WTC11 (cell line): ENCODE data around the gene LANCL2. TPM values are rescaled to one million over a fixed set of nuclear protein-coding genes. Genes with fewer than 3 reads are reported as not detected.

Experiments used
- ATAC-seq: fragments of 200-7000 bp; cut with Tn5 transposase; 2 replicates; pipeline ENCODE4 v1.10.0; 2021; ENCODE audit warnings: mild to moderate bottlenecking, moderate library complexity
- CTCF ChIA-PET: fragments of 300-600 bp; sonication (Branson Sonifier 250); formaldehyde crosslinking; loops from one replicate; lab custom pipeline; 2021; ENCODE audit warnings: antibody characterized with exemption; lab: Charles Lee
- POLR2A ChIA-PET: fragments of 350-600 bp; sonication (Branson Sonifier 250); formaldehyde crosslinking; loops from one replicate; lab custom pipeline; 2021; ENCODE audit warnings: antibody characterized with exemption; lab: Charles Lee
- DNase-seq: peaks from one replicate; pipeline ENCODE4 v3.0.0; 2021; ENCODE audit warnings: low spot score
- H3K27ac Mint-ChIP-seq: 2 replicates; pipeline ENCODE4 v1.8.0; 2021; ENCODE audit warnings: mixed read lengths
- H3K27me3 Mint-ChIP-seq: 2 replicates; pipeline ENCODE4 v1.8.0; 2021; ENCODE audit warnings: low read depth, mild to moderate bottlenecking, moderate library complexity, mixed read lengths
- H3K36me3 Mint-ChIP-seq: 2 replicates; pipeline ENCODE4 v1.8.0; 2021; ENCODE audit warnings: mixed read lengths
- H3K4me1 Mint-ChIP-seq: 2 replicates; pipeline ENCODE4 v1.8.0; 2022; ENCODE audit warnings: mixed read lengths
- H3K4me3 Mint-ChIP-seq: 2 replicates; pipeline ENCODE4 v1.8.0; 2021; ENCODE audit warnings: mild to moderate bottlenecking, moderate library complexity, mixed read lengths
- H3K9me3 Mint-ChIP-seq: 2 replicates; pipeline ENCODE4 v1.8.0; 2021; ENCODE audit warnings: mixed read lengths
- AR ChIP-seq: fragments of 250-450 bp; sonication (Bioruptor Pico); IDR thresholded peaks from 2 replicates; pipeline ENCODE4 v1.9.0; 2021; ENCODE audit warnings: mild to moderate bottlenecking
- ARID4B ChIP-seq: sonication (generic); formaldehyde crosslinking; IDR thresholded peaks from 2 replicates; pipeline ENCODE4 v1.8.0; 2023; ENCODE audit warnings: missing genetic modification reagents, mild to moderate bottlenecking, borderline replicate concordance
- E2F4 ChIP-seq: sonication (generic); formaldehyde crosslinking; IDR thresholded peaks from 2 replicates; pipeline ENCODE4 v1.8.1; 2022; ENCODE audit warnings: low read depth, mild to moderate bottlenecking, moderate library complexity, missing genetic modification reagents, borderline replicate concordance
- EMX1 ChIP-seq: fragments of 250-450 bp; sonication (Bioruptor Pico); IDR thresholded peaks from 2 replicates; pipeline ENCODE4 v1.8.0; 2021; ENCODE audit warnings: mild to moderate bottlenecking
- FOXJ3 ChIP-seq: sonication (generic); formaldehyde crosslinking; IDR thresholded peaks from 2 replicates; pipeline ENCODE4 v1.9.0; 2021; ENCODE audit warnings: missing genetic modification reagents, mild to moderate bottlenecking, borderline replicate concordance
- GABPB1 ChIP-seq: sonication (generic); formaldehyde crosslinking; IDR thresholded peaks from 2 replicates; pipeline ENCODE4 v1.8.1; 2023; ENCODE audit warnings: mild to moderate bottlenecking, missing genetic modification reagents
- MXD4 ChIP-seq: fragments of 250-450 bp; sonication (Bioruptor Pico); IDR thresholded peaks from 2 replicates; pipeline ENCODE4 v1.8.0; 2021; ENCODE audit warnings: mild to moderate bottlenecking, moderate library complexity, borderline replicate concordance
- NFATC4 ChIP-seq: fragments of 250-450 bp; sonication (Bioruptor Pico); IDR thresholded peaks from 2 replicates; pipeline ENCODE4 v1.9.0; 2021; ENCODE audit warnings: mild to moderate bottlenecking
- NFE2L1 ChIP-seq: sonication (generic); formaldehyde crosslinking; IDR thresholded peaks from 2 replicates; pipeline ENCODE4 v1.8.1; 2023; ENCODE audit warnings: missing genetic modification reagents
- NFYB ChIP-seq: sonication (generic); formaldehyde crosslinking; conservative IDR thresholded peaks from 2 replicates; pipeline ENCODE4 v1.8.0; 2022; ENCODE audit warnings: low read depth, missing genetic modification reagents
- NR1H2 ChIP-seq: sonication (generic); formaldehyde crosslinking; IDR thresholded peaks from 2 replicates; pipeline ENCODE4 v1.9.0; 2021; ENCODE audit warnings: mild to moderate bottlenecking, moderate library complexity, missing genetic modification reagents
- NR3C1 ChIP-seq: sonication (generic); formaldehyde crosslinking; conservative IDR thresholded peaks from 2 replicates; pipeline ENCODE4 v1.8.1; 2023; ENCODE audit warnings: low read depth, mild to moderate bottlenecking, missing genetic modification reagents
- ZNF138 ChIP-seq: sonication (generic); formaldehyde crosslinking; conservative IDR thresholded peaks from 2 replicates; pipeline ENCODE4 v1.8.1; 2022; ENCODE audit warnings: mild to moderate bottlenecking, moderate library complexity, missing genetic modification reagents
- ZNF219 ChIP-seq: sonication (generic); formaldehyde crosslinking; IDR thresholded peaks from 2 replicates; pipeline ENCODE4 v1.8.0; 2023; ENCODE audit warnings: missing genetic modification reagents, mild to moderate bottlenecking, borderline replicate concordance
- ZNF423 ChIP-seq: fragments of 250-450 bp; sonication (Bioruptor Pico); IDR thresholded peaks from 2 replicates; pipeline ENCODE4 v2.1.2; 2022; ENCODE audit warnings: mild to moderate bottlenecking, moderate library complexity
- total RNA-seq: library from RNA; stranded (reverse); gene quantifications from 3 replicates; pipeline ENCODE4 v1.2.3, GENCODE V29; 2021
- TF ChIP-seq, protein P1 (sequence below): sonication (generic); formaldehyde crosslinking; IDR thresholded peaks from 2 replicates; pipeline ENCODE4 v1.8.1; 2023; ENCODE audit warnings: mild to moderate bottlenecking, missing genetic modification reagents, borderline replicate concordance
- TF ChIP-seq, protein P2 (sequence below): sonication (generic); formaldehyde crosslinking; IDR thresholded peaks from 2 replicates; pipeline ENCODE4 v1.8.1; 2023; ENCODE audit warnings: mild to moderate bottlenecking, missing genetic modification reagents
- TF ChIP-seq, protein P3 (sequence below): sonication (generic); formaldehyde crosslinking; IDR thresholded peaks from 2 replicates; pipeline ENCODE4 v1.8.1; 2023; ENCODE audit warnings: mild to moderate bottlenecking, moderate library complexity, missing genetic modification reagents

LANCL2 gene
- total RNA-seq, 1 experiment from 2014 or later, result 13.2 TPM

- no peak overlapping the region for H3K27ac Mint-ChIP-seq
- POLR2A ChIA-PET, result no interaction called here
- TF ChIP-seq NFE2L1, result no peak
- no peak for TF ChIP-seq E2F4 (CRISPR knock-in tag)
- TF ChIP-seq EMX1, result no peak
- TF ChIP-seq MXD4 (CRISPR knock-in tag), result no peak
- TF ChIP-seq, protein P1, sequence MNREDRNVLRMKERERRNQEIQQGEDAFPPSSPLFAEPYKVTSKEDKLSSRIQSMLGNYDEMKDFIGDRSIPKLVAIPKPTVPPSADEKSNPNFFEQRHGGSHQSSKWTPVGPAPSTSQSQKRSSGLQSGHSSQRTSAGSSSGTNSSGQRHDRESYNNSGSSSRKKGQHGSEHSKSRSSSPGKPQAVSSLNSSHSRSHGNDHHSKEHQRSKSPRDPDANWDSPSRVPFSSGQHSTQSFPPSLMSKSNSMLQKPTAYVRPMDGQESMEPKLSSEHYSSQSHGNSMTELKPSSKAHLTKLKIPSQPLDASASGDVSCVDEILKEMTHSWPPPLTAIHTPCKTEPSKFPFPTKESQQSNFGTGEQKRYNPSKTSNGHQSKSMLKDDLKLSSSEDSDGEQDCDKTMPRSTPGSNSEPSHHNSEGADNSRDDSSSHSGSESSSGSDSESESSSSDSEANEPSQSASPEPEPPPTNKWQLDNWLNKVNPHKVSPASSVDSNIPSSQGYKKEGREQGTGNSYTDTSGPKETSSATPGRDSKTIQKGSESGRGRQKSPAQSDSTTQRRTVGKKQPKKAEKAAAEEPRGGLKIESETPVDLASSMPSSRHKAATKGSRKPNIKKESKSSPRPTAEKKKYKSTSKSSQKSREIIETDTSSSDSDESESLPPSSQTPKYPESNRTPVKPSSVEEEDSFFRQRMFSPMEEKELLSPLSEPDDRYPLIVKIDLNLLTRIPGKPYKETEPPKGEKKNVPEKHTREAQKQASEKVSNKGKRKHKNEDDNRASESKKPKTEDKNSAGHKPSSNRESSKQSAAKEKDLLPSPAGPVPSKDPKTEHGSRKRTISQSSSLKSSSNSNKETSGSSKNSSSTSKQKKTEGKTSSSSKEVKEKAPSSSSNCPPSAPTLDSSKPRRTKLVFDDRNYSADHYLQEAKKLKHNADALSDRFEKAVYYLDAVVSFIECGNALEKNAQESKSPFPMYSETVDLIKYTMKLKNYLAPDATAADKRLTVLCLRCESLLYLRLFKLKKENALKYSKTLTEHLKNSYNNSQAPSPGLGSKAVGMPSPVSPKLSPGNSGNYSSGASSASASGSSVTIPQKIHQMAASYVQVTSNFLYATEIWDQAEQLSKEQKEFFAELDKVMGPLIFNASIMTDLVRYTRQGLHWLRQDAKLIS (CRISPR knock-in tag), result no peak
- no peak for TF ChIP-seq ZNF219 (CRISPR knock-in tag)
- TF ChIP-seq ZNF138, result no peak
- no peak for TF ChIP-seq NR1H2 (CRISPR knock-in tag)
- TF ChIP-seq ARID4B (CRISPR knock-in tag), result no peak
- no peak for TF ChIP-seq GABPB1 (CRISPR knock-in tag)
- no peak for TF ChIP-seq ZNF423 (CRISPR knock-in tag)
- TF ChIP-seq NR3C1 (CRISPR knock-in tag), result no peak
- no peak for TF ChIP-seq NFATC4 (CRISPR knock-in tag)
- no peaks in the 10 kb centered on the region for H3K9me3 Mint-ChIP-seq
- H3K4me3 Mint-ChIP-seq, result no peak overlapping the region
- DNase-seq, result no peak
- ATAC-seq, result no peak
- H3K36me3 Mint-ChIP-seq, result peaks cover 5% of the 10 kb centered on the region
- no peaks in the 10 kb centered on the region for H3K27me3 Mint-ChIP-seq
- CTCF ChIA-PET, result no interaction called here
- H3K4me1 Mint-ChIP-seq, result peaks cover 19% of the 10 kb centered on the region
Measured at GRCh38 chr7:55369427-55370400, 4.6 kb downstream of the LANCL2 start.

DNA sequence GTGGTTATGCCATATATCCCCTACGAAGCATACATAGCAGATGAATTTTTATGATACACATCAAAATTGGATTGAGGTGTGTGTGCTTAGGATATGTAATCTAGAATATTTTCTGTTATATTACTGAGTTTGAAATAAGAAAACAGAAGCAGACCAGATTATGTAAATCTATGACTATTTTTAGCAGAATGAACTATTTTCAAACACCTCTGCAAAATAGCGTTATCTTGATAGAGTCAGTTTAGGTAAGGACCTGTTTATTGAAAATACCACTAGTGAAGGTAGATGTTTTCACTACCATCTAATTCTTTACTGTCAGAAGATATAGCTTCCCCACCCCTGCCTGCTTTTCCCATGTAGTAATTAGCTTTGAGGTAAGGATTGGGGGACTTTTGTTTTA is 9.1 kb downstream of the LANCL2 start:
- no peaks in the 10 kb centered on the region for H3K9me3 Mint-ChIP-seq
- no peaks in the 10 kb centered on the region for H3K36me3 Mint-ChIP-seq
- TF ChIP-seq NFYB (CRISPR knock-in tag) (no peak), AR (no peak), FOXJ3 (CRISPR knock-in tag) (no peak), ZNF423 (CRISPR knock-in tag) (no peak), EMX1 (no peak)
- TF ChIP-seq, protein P2, sequence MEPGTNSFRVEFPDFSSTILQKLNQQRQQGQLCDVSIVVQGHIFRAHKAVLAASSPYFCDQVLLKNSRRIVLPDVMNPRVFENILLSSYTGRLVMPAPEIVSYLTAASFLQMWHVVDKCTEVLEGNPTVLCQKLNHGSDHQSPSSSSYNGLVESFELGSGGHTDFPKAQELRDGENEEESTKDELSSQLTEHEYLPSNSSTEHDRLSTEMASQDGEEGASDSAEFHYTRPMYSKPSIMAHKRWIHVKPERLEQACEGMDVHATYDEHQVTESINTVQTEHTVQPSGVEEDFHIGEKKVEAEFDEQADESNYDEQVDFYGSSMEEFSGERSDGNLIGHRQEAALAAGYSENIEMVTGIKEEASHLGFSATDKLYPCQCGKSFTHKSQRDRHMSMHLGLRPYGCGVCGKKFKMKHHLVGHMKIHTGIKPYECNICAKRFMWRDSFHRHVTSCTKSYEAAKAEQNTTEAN (CRISPR knock-in tag), result no peak
- TF ChIP-seq, protein P3, sequence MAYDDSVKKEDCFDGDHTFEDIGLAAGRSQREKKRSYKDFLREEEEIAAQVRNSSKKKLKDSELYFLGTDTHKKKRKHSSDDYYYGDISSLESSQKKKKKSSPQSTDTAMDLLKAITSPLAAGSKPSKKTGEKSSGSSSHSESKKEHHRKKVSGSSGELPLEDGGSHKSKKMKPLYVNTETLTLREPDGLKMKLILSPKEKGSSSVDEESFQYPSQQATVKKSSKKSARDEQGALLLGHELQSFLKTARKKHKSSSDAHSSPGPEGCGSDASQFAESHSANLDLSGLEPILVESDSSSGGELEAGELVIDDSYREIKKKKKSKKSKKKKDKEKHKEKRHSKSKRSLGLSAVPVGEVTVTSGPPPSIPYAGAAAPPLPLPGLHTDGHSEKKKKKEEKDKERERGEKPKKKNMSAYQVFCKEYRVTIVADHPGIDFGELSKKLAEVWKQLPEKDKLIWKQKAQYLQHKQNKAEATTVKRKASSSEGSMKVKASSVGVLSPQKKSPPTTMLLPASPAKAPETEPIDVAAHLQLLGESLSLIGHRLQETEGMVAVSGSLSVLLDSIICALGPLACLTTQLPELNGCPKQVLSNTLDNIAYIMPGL, result no peak

More for the DNA sequence above, 9.1 kb downstream of the LANCL2 start:
- no peak for DNase-seq
- ChIA-PET CTCF (interaction anchor here (0.6 to 1.9 kb wide), 3 partner anchors 9 to 47 kb away, joined by 3 to 6 read pairs (median 3); partner anchors contain the start of gene LANCL2), POLR2A (interaction anchor here (1.1 kb wide), 1 partner anchor 8 kb away, joined by 3 read pairs; no protein-coding TSS in a partner anchor)
- ATAC-seq, result no peak
- Mint-ChIP-seq H3K27ac (no peak overlapping the region), H3K4me1 (peaks cover 6% of the 10 kb centered on the region), H3K27me3 (no peaks in the 10 kb centered on the region), H3K4me3 (no peak overlapping the region)
